Loucy (cell line): Measurements from ENCODE around the gene THOC6.
A peak's percentile ranks its signal among the peaks of the same experiment; 100 is the strongest.

Source experiments
- H2AFZ ChIP-seq: fragments of 200-600 bp; sonication (generic); 2 replicates; pipeline ENCODE4 v1.6.0; 2016; ENCODE audit warnings: antibody characterized with exemption, mild to moderate bottlenecking, low read length, moderate library complexity
- H3F3A ChIP-seq: fragments of 200-600 bp; 2 replicates; pipeline ENCODE4 v1.6.0; 2016; ENCODE audit warnings: antibody characterized with exemption, low read depth, mild to moderate bottlenecking
- H3K27me3 ChIP-seq: fragments of 200-600 bp; sonication (generic); 2 replicates; pipeline ENCODE4 v1.6.1; 2014; ENCODE audit warnings: low read length, mild to moderate bottlenecking; ENCODE audit not compliant: insufficient read depth, poor library complexity, severe bottlenecking
- H3K36me3 ChIP-seq: fragments of 200-600 bp; sonication (generic); 2 replicates; pipeline ENCODE4 v1.6.1; 2016; ENCODE audit warnings: low read length; ENCODE audit not compliant: insufficient read depth
- H3K4me1 ChIP-seq: fragments of 200-600 bp; sonication (generic); 2 replicates; pipeline ENCODE4 v1.5.1; 2014; ENCODE audit warnings: low read length, mild to moderate bottlenecking; ENCODE audit not compliant: insufficient read depth, poor library complexity, severe bottlenecking
- H3K4me2 ChIP-seq: fragments of 200-600 bp; sonication (generic); 2 replicates; pipeline ENCODE4 v1.6.0; 2014; ENCODE audit warnings: antibody characterized with exemption, low read length, low read depth, mild to moderate bottlenecking; ENCODE audit not compliant: poor library complexity, severe bottlenecking
- H3K4me3 ChIP-seq: fragments of 200-600 bp; sonication (generic); 2 replicates; pipeline ENCODE4 v1.5.1; 2014; ENCODE audit warnings: low read length, mild to moderate bottlenecking, mixed read lengths; ENCODE audit not compliant: poor library complexity, severe bottlenecking
- H3K79me2 ChIP-seq: fragments of 200-600 bp; sonication (generic); 2 replicates; pipeline ENCODE4 v1.6.1; 2014; ENCODE audit warnings: low read length; ENCODE audit not compliant: insufficient read depth
- H3K9ac ChIP-seq: fragments of 200-600 bp; sonication (generic); 2 replicates; pipeline ENCODE4 v1.6.0; 2014; ENCODE audit warnings: mild to moderate bottlenecking, low read depth, low read length, moderate library complexity; ENCODE audit not compliant: poor library complexity, severe bottlenecking
- H3K9me2 ChIP-seq: fragments of 200-600 bp; sonication (generic); replicated peaks from 2 replicates; pipeline ENCODE4 v1.6.1; 2016; ENCODE audit warnings: low read depth, low read length, mixed read lengths
- H3K9me3 ChIP-seq: fragments of 200-600 bp; sonication (generic); 2 replicates; pipeline ENCODE4 v1.6.1; 2014; ENCODE audit warnings: mild to moderate bottlenecking, antibody characterized with exemption, low read length, low read depth; ENCODE audit not compliant: insufficient read depth
- H4K20me1 ChIP-seq: fragments of 200-600 bp; sonication (generic); 2 replicates; pipeline ENCODE4 v1.6.0; 2014; ENCODE audit warnings: antibody characterized with exemption, low read length, mild to moderate bottlenecking; ENCODE audit not compliant: insufficient read depth, poor library complexity, severe bottlenecking
- CTCF ChIP-seq: fragments of 200-600 bp; sonication (generic); conservative IDR thresholded peaks from 2 replicates; pipeline ENCODE4 v1.5.1; 2014; ENCODE audit warnings: mild to moderate bottlenecking, antibody characterized with exemption, low read length
- EZH2phosphoT487 ChIP-seq: fragments of 200-600 bp; IDR thresholded peaks from 2 replicates; pipeline ENCODE4 v1.6.1; 2018; ENCODE audit warnings: antibody characterized with exemption, mild to moderate bottlenecking, moderate library complexity, borderline replicate concordance

Gene THOC6

DNA sequence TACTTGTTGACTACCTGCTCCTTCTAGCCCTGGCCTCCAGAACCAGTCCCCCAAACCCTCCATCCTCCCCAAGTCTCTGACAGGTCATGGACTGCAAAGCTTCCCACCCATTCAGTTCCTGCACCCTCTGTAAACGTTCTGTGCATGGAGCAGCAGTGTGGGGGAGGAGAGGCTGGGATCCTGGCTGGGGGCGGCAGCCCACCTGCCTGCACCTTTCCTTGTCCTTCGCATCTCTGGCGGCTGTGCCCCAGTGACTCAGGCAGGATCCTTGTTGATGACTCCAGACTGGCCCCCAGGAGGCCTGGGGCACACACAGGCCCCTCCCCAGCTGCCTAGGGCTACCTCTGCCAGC, 42.0 kb upstream of the THOC6 start:
- Histone ChIP-seq H3K4me2 (peak overlapping the region; percentile 67), H2AFZ (no peak overlapping the region), H3K36me3 (no peaks in the 10 kb centered on the region), H3K4me3 (no peak overlapping the region), H4K20me1 (no peaks in the 10 kb centered on the region), H3K27me3 (no peaks in the 10 kb centered on the region), H3K9me2 (no peaks in the 10 kb centered on the region), H3K9ac (no peak overlapping the region), H3K4me1 (no peaks in the 10 kb centered on the region), H3K79me2 (peaks cover 29% of the 10 kb centered on the region), H3F3A (no peaks in the 10 kb centered on the region), H3K9me3 (no peaks in the 10 kb centered on the region)
- TF ChIP-seq EZH2phosphoT487 (no peak), CTCF (no peak)

DNA sequence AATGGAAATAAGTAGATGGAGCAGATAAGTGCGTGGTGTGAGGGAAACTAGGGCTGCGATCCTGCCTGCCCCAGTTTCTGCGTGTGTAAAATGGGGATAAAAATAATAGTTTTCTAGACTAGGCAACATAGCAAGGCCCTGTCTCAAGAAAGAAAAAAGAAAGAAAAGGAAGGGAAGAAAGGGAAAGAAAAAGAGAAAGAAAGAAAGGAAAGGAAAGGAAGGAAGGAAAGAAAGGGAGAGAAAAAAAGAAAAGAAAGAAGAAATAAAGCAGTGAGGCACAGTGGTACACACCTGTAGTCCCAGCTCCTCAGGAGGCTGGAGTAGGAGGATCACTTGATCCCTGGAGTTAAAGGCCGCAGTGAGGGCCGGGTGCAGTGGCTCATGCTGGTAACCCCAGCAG, 41.4 kb upstream of the THOC6 start:
- Histone ChIP-seq H3K4me1 (no peaks in the 10 kb centered on the region), H4K20me1 (no peaks in the 10 kb centered on the region), H3K9ac (no peak overlapping the region), H3K4me2 (no peak overlapping the region), H2AFZ (no peak overlapping the region), H3K27me3 (no peaks in the 10 kb centered on the region), H3F3A (no peaks in the 10 kb centered on the region), H3K9me2 (no peaks in the 10 kb centered on the region), H3K36me3 (no peaks in the 10 kb centered on the region), H3K9me3 (no peaks in the 10 kb centered on the region), H3K79me2 (peaks cover 24% of the 10 kb centered on the region), H3K4me3 (no peak overlapping the region)
- TF ChIP-seq EZH2phosphoT487 (no peak), CTCF (no peak)

DNA sequence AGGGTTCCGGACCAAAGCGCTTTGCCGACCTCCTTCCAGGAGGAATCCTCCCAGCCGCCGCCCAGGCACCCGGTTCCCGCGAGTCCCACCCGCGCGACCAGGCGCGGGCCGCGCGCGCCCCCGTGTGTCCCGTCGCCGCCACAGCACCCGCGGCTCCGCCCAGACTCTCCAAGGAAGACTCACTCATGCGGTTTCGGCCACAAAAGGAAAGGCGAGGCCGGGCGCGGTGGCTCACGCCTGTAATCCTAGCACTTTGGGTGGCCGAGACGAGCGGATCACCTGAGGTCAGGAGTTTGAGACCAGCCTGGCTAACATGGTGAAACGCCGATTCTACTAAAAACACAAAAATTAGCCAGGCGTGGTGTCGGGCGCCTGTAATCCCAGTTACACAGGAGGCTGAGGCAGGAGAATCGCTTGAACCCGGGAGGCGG, 40.1 kb upstream of the THOC6 start:
- Histone ChIP-seq H2AFZ (no peak overlapping the region), H3K4me2 (peak overlapping the region; percentile 57), H3K9me3 (no peaks in the 10 kb centered on the region), H3K9ac (no peak overlapping the region), H4K20me1 (no peaks in the 10 kb centered on the region), H3K36me3 (no peaks in the 10 kb centered on the region), H3K27me3 (no peaks in the 10 kb centered on the region), H3F3A (no peaks in the 10 kb centered on the region), H3K4me3 (peak overlapping the region; percentile 44), H3K4me1 (no peaks in the 10 kb centered on the region), H3K9me2 (no peaks in the 10 kb centered on the region), H3K79me2 (peaks cover 13% of the 10 kb centered on the region)
- peak; percentile 58 for TF ChIP-seq CTCF
- no peak for TF ChIP-seq EZH2phosphoT487
